CD4-positive, alpha-beta T cell treated with Interleukin-4 for 4 hours (primary cell): ENCODE data around the gene SGSH.

Experiments used
- DNase-seq: peaks from one replicate; pipeline ENCODE4 v3.0.0-alpha.2; 2020

SGSH gene

DNA sequence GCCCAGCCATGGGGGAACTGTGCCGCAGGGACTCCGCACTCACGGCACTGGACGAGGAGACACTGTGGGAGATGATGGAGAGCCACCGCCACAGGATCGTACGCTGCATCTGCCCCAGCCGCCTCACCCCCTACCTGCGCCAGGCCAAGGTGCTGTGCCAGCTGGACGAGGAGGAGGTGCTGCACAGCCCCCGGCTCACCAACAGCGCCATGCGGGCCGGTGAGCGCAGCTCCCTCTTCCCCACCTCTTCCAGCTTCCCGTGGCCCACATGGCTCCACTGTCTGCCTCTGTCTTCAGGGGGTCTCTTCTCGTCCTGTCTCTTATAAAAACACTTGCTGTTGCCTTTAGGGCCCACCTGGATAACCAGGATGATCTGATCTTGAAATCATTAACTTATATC lies 38.7 kb downstream of the SGSH start:
- no peak for DNase-seq

DNA sequence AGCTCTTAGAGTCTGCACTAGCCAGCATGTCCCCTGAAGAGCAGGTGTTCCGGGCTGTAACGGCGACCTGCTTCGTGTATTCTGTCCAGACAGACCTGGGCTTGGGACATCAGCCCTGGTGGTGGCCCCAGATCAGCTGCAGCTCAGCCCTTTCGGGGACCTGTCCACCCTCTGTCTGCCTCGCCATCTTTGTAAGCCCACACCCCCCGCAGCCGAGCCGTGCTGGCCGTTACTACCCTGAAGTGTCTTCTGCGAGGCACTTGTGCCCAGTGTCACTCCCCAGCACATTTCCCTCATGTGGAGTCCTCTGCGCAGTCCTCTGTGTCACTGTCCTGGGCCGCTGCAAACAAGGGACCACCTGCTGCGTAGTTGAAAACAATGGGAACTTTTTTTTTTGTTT lies 39.9 kb downstream of the SGSH start:
- no peak for DNase-seq

DNA sequence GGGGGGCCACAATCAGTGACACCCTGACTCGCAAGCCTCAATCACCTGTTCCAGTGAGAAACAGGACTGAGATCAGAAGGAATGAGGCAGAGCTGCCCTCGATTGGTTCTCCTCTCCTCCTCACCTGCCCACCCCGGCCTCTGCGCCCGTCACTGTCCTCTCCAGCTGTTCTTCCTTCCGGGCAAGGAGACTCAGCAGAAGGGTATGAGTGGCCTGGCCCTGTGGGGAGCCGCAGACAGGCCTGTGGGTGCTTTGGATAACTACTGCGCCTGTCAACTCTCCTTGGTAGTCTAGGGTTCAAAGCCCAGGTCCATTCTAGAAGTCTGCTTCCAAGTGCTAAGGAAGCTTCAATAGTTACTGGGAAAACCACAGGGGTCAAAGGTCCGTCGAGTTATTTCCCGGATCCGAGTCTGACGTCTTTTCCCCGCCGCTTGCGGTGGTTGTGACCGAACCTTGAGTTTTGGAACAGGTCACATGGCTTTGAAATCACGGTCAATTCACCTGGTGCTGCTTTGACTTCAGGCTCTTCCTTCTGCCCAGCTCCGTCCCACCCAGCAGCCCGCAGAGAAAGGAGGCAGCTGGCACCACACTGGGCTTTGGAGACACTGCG lies 42.0 kb downstream of the SGSH start:
- DNase-seq: no peak

DNA sequence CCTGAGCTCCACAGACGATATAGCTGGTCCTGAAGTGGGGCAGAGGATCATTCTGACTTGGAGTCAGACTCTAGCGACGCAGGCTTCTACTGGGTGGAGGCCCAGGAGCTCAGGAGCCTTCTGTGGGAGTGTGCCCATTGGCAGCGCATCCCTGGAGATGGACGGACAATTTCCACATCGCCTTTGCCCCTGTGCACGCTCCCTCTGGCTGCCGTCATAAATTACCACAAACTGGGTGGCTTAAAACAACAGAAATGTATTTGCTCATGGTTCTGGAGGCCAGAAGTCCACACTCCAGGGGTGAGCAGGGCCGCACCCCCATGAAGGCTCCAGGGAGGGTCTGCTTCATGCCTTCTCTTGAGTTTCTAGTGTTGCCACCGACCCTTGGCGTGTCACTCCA lies 43.4 kb downstream of the SGSH start:
- DNase-seq: no peak

DNA sequence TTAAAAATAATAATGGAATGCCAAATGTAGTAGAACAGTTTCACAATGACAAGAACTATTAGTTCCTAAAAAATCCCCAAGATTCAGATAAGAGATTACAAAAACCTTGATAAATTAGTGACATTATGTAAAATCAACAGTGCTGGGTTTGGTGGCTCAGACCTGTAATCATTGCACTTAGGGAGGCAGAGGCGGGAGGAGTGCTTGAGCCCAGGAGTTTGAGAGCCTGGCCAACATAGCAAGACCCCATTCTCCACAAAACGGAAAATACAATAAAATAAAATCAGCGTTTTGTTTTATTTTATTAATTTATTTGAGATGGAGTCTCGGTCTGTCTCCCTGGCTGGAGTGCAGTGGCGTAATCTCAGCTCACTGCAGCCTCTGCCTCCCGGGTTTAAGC lies 46.2 kb downstream of the SGSH start:
- DNase-seq: no peak

DNA sequence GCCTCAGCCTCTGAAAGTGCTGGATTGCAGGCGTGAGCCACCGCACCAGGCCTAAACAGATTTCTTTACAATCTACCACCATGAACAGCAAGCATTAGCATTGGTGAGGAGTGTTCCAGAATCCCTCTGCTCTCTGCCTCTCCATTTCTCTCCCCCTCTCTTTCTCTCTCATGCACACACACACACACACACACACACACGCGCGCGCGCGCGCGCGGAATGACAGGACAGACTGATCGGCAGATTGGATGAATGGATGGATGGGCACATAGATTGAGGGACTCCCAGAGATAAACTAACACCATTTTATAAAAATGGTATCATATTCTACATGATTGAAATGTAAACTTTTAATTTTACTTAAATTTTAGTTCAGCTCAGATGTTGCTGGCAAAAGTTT lies 47.0 kb downstream of the SGSH start:
- no peak for DNase-seq

DNA sequence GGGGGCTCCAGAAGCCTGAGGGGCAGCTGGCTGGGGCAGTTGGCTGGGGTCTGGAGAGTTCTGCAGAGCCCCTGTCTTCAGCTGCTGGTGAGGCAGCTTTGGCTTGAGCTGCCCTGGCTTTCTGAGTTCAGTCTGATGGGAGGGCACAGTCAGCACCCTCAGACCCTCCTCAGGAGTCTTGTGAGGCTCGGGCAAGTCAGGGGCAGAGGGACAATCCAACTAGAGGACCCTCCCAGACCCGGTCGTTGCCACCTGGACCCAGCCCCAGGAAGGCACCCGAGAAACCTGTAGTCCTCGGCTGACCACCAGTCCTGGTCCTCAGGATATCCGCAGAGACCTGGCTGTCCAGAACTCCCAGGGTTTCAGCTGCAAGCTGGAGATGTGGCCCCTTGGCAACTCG lies 48.5 kb downstream of the SGSH start:
- no peak for DNase-seq

DNA sequence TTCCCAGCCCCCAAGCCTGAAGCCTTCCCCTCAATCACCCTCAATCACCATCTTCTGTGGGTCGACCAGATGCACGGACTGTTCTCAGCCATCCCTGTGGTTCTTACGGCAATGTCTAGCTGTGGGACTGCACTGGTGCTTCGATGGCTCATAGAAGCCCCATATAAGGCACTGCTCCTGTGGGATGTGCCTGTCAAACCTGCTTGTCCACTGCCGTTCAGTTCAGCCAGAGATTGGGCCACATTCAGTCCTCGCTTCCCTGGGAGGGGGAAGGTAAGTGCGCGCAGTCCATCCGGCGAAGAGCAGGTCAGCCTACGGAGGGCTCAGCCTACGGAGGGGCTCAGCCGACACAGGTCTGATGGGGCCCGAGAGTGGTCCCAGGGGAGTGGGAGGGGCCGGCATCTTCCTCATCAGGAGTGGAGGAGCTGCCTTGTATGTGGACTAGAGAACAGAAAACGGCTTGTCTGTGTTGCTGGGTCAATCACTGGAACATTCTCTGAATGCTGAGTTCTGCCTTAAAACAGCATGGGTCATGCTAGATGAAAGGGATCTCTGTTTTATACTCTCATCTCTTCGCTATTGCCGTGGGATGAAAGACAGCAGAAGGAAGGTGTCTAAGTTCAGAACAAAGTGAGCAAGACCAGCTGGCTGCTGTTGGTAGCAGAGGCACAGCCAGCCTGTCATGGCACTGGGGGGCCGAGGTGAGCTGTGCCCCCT lies 50.2 kb downstream of the SGSH start, which contains the start of gene CARD14:
Gene CARD14, plus strand, starts transcription at position 247 of the 717 bp plus-strand sequence. CDS start 11,409 bp downstream, outside the sequence.
- DNase-seq: no peak

DNA sequence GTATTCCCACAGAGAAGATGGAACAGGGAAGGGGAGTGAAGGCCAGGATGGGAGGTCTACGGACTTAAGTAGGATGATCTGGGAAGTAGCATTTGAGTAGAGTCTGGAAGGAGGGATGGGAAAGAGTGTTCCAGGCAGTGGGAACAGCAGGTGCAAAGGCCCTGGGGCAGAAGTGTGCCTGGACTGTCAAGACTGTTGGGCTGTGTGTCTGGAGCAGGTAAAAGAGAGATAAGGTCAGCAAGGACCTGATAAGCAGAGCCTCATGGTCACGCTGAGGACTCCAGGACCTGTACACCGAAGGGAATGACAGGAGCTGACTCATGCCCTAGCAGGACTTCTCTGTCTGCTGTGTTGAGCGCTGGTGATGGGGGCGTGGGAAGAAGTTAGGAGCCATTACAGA lies 51.0 kb downstream of the SGSH start:
- no peak for DNase-seq

DNA sequence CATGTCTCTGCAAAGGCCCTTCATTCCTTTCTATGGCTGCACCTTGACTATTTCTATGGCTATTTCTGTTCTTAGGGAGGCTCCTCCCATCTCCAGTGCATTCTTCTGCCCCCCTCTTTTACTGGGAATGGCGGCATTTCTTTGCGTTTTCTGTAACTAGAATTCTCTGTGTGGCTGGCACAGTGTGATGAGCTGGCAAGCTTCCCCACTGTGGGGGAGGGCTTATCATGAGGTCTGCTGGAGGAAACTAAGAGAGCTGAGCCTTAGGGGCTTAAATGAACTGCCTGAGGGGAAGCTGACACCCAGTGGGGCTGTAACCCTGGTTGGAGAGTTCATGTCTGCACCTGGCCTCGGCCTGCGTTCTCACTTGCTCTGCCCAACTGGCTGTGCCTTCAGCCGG lies 51.8 kb downstream of the SGSH start:
- DNase-seq: no peak

DNA sequence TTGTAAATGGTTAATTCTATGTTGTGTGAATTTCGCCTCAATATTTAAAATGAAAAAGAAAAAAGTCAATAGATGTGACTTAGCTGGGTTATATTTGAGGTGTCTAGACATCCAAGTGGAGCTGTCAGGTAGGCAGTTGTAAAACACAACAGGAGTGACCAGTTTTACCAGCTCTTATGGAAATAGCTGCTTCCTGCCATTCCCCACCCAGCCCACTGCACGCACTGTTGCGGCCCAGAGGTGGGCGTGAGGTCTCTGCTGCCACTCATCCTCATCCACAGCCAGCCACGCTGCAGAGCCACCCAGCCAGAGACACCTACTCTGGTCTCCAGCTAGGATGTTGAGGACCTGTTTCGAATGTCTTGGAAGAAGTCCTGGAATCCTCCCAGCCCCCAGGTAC lies 53.7 kb downstream of the SGSH start:
- no peak for DNase-seq

DNA sequence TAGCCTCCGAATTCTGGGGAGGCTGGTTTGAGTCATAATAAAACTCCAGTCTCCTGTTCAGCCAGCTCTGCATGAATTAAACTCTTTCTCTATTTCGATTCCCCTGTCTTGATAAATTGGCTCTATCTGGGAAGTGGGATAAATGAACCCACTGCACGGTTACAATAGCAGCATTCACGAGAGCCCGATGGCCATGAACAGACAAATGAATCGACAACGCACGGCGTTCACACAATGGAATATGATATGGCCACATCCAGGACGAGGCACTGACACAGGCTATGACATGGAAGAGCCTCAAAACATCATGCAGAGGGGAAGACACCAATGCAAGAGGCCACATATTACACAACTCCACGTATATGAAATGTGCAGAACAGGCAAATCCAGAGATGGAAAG lies 55.9 kb downstream of the SGSH start:
- no peak for DNase-seq

DNA sequence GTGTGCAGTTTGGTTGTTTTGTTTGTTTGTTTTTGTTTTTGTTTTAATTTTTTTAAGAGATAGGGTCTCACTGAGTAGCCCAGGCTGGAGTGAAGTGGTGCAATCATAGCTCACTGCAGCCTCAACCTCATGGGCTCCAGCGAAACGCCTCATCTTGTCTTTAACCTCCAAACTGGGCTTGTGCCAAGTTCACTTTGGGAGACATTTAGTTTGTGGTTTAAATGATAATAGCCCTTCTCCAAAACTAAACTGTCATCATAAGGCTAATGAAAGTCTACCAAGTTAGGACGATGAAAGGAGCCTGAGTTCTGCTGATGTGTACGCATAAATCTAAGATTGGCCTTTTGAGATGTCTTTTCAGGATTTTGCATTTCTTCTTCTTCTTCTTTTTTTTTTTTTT lies 56.8 kb downstream of the SGSH start:
- DNase-seq: no peak

DNA sequence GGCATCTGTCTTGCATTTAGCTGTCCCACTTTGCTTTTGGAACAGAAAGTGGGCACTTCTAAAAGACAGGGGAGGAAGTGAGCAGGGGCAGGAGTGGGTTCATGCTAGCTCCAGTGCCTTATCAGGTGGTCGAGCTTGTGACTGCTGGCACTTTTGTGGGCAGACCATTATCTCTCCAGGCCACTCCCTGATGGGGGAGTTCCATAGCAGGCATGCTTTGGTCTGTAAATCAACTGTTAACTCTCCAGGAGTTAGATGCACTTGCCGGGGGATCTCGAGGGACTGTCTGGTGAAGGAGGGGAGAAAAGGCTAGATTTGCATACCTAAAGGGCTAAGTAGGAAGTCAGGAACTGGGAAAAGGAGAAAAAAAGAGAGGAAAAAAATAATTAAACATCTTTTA lies 59.6 kb downstream of the SGSH start:
- DNase-seq: no peak
